Mononuclear cell (primary cell): ENCODE data around the gene CCDC152. TPM values are rescaled to one million over a fixed set of nuclear protein-coding genes. Genes with fewer than 3 reads are reported as not detected.
"Not testable (repeated sequence)": the region's sequence is repeated elsewhere in the genome, so short reads cannot be mapped to it uniquely, and the experiment has no call there.

Experiments used
- H3K27me3 ChIP-seq: 2 replicates; pipeline ENCODE4 v1.6.0; 2011; ENCODE audit warnings: low read length, control low read depth; ENCODE audit not compliant: insufficient read depth
- H3K4me1 ChIP-seq: 2 replicates; pipeline ENCODE4 v1.5.1; 2011; ENCODE audit warnings: mild to moderate bottlenecking, low read length, control low read depth; ENCODE audit not compliant: insufficient read depth
- H3K4me3 ChIP-seq: 2 replicates; pipeline ENCODE4 v1.5.1; 2011; ENCODE audit warnings: mild to moderate bottlenecking, low read length, moderate library complexity
- H3K9me3 ChIP-seq: 2 replicates; pipeline ENCODE4 v1.5.1; 2011; ENCODE audit warnings: low read depth, mild to moderate bottlenecking, control low read depth, low read length
- total RNA-seq: library from RNA; depleted of rRNA; stranded (reverse); fragments of >200 nt; gene quantifications from one replicate; pipeline ENCODE4 v1.2.3, GENCODE V29; 2012

The CCDC152 gene
- total RNA-seq, 1 donor: 0.63 TPM

- Histone ChIP-seq H3K9me3 (no peaks in the 10 kb centered on the region), H3K27me3 (no peaks in the 10 kb centered on the region), H3K4me3 (no peak overlapping the region), H3K4me1 (no peaks in the 10 kb centered on the region)
Measured at GRCh38 chr5:42799668-42800114, 43.1 kb downstream of the CCDC152 start.

GRCh38 chr5:42800748-42801330 is 44.2 kb downstream of the CCDC152 start:
- no peaks in the 10 kb centered on the region for H3K9me3 ChIP-seq
- no peaks in the 10 kb centered on the region for H3K4me1 ChIP-seq
- H3K4me3 ChIP-seq: no peak overlapping the region
- no peaks in the 10 kb centered on the region for H3K27me3 ChIP-seq

- H3K4me3 ChIP-seq: no peak overlapping the region
- no peaks in the 10 kb centered on the region for H3K9me3 ChIP-seq
- H3K27me3 ChIP-seq: no peaks in the 10 kb centered on the region
- H3K4me1 ChIP-seq: no peaks in the 10 kb centered on the region
Measured at GRCh38 chr5:42801516-42802166, 45.0 kb downstream of the CCDC152 start.

- H3K4me3 ChIP-seq: no peak overlapping the region
- no peaks in the 10 kb centered on the region for H3K4me1 ChIP-seq
- no peaks in the 10 kb centered on the region for H3K27me3 ChIP-seq
- no peaks in the 10 kb centered on the region for H3K9me3 ChIP-seq
Measured at GRCh38 chr5:42804717-42805339, 48.2 kb downstream of the CCDC152 start.

GRCh38 chr5:42806004-42806700 is 49.5 kb downstream of the CCDC152 start:
- H3K9me3 ChIP-seq: no peaks in the 10 kb centered on the region
- H3K4me3 ChIP-seq: no peak overlapping the region
- no peaks in the 10 kb centered on the region for H3K27me3 ChIP-seq
- H3K4me1 ChIP-seq: no peaks in the 10 kb centered on the region

DNA sequence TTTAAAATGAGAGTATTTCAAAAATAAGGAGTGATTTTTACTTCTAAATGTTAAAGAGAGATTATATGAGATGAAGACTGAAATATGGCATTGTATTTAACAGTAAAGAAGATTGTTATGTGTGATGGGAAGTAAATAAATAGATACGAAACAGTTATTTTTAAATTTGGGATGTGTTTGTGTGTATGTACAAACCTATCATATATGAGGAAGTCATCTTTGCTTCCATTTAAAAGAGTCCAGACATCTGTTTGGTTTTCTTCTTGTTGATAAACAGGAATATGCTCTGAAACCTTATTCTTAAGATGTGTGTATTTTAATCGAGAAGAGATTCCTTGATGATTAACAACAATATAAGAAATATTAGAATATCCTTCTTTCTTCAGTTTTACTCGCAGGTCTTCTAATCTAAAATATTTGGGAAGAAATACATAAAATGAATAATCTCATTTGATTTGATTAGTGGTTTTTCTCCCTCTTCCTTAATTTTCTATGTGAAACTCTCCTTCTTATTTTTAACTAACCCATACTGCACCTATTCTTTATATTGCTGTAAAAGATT is 50.2 kb downstream of the CCDC152 start:
- Histone ChIP-seq H3K9me3 (no peaks in the 10 kb centered on the region), H3K4me3 (no peak overlapping the region), H3K4me1 (no peaks in the 10 kb centered on the region), H3K27me3 (no peaks in the 10 kb centered on the region)

DNA sequence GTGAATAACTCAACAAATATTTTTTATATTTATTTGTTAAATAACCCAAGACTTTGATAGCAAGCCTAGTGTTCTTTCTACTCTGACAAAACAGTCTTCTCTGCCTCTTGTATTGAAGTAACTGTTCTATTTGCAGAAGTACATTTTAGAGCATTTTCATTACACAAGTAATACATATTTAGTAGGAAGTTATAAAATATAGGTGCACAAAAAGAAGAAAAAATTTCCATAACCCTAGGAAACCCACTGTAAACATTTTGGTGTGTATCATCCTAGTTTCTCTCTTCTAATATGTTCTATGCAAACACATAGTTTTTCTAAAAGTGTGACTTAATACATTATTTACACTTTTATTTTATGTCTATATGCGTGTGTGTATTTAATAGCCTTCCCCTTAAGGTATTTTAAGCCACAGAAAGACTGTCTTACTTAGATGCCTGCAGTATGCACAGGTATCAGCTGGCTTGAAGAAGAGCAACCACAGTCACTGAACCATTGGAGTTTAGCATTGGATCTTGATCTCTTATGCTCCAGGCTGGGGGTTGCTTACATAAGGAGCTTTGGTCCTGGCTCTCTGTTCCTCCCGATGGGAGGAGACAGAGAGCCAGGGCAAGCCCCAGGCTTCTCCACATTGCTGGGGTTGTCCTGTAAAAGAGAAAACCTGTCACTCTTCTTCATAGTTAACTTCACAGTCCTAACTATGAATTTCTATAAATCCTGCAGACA is 51.3 kb downstream of the CCDC152 start:
- Histone ChIP-seq H3K9me3 (no peaks in the 10 kb centered on the region), H3K27me3 (no peaks in the 10 kb centered on the region), H3K4me1 (no peaks in the 10 kb centered on the region), H3K4me3 (no peak overlapping the region)

DNA sequence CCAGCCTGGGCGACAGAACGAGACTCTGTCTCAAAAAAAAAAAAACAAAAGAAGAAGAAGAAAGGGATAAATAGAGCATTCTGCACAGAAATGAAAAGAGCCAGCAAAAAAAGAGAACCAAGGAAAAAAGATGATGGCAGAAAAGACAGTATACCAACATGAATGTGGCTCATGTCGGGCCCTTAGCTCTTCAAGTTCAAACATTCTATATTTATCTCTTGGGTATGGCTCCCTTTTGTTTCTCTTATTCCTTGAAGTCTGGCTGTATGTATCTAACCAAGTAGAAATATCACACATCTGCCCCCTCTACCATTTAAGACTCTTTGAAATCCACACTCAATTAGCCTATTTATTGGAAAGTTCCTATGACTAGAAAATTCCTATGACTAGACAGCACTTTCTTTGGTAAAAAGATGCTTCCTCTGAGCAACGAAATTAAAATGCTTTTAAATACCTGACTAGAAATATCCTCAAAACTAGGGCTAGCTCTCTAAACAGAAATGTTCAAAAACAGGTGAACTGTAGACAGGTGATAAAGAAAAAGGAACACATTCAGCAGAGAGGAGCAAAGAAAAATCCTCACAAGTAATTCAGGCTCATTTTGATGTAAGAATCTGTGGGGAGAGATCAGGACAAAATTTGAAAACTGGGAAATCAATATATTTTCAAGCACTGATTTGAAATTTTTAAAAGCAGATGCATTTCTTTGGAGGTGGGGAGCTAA is 52.4 kb downstream of the CCDC152 start:
- H3K9me3 ChIP-seq: no peaks in the 10 kb centered on the region
- no peak overlapping the region for H3K4me3 ChIP-seq
- no peaks in the 10 kb centered on the region for H3K4me1 ChIP-seq
- H3K27me3 ChIP-seq: no peaks in the 10 kb centered on the region

DNA sequence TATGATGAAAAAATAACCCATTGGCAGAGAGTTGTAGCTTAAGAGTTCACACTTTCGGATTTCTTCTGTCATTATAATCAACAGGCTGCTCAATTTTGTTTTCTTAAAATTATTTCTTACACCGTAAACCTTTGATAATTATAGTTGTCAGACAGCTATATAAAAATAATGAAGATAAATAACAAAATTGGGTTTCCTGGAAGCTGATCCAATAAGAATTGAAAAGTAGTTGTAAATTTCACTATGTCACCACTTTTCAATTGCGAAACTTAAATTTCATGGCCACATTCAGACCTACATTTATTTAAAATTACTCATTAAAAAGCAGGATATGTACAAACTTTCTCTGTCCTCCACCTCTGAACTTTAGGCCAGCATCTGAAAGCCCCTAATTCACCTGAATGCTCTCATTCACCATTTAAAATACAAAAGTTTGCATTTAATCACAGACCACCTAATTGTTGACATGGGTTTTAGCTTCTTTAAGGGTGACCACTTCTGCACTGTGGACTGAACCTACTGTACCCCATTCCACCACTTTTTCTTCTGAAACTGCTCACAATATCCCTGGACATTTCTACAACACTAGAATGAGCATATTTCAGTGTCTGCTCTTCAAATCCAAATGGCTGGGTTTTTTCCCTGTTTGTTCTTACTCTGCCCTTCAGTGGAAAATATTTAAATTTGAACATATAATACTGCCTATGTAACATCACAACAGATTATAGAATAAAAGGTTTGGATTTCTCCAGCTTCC is 54.4 kb downstream of the CCDC152 start:
- H3K9me3 ChIP-seq: no peaks in the 10 kb centered on the region
- no peak overlapping the region for H3K4me3 ChIP-seq
- H3K4me1 ChIP-seq: no peaks in the 10 kb centered on the region
- no peaks in the 10 kb centered on the region for H3K27me3 ChIP-seq

GRCh38 chr5:42811591-42812446 is 55.2 kb downstream of the CCDC152 start, which contains the start of gene SELENOP:
Gene SELENOP (minus strand): TSS chr5:42811892. CDS start chr5:42808353, 3,539 bp downstream.
- Histone ChIP-seq H3K4me3 (no peak within 1 kb of the TSS), H3K4me1 (no peaks in the 10 kb centered on the region), H3K9me3 (no peaks in the 10 kb centered on the region), H3K27me3 (no peaks in the 10 kb centered on the region)

- no peaks in the 10 kb centered on the region for H3K27me3 ChIP-seq
- no peaks in the 10 kb centered on the region for H3K9me3 ChIP-seq
- H3K4me1 ChIP-seq: no peaks in the 10 kb centered on the region
- no peak overlapping the region for H3K4me3 ChIP-seq
Measured at GRCh38 chr5:42812620-42813019, 56.0 kb downstream of the CCDC152 start.

- Histone ChIP-seq H3K9me3 (no peaks in the 10 kb centered on the region), H3K27me3 (no peaks in the 10 kb centered on the region), H3K4me3 (no peak overlapping the region), H3K4me1 (no peaks in the 10 kb centered on the region)
Measured at GRCh38 chr5:42813533-42813932, 56.9 kb downstream of the CCDC152 start.

GRCh38 chr5:42816546-42816945 is 59.9 kb downstream of the CCDC152 start:
- not testable (repeated sequence) for H3K9me3 ChIP-seq, H3K27me3 ChIP-seq, H3K4me1 ChIP-seq, H3K4me3 ChIP-seq
